H1 (cell line): ENCODE measurements around the gene OXA1L. TPM values are rescaled to one million over a fixed set of nuclear protein-coding genes. Genes with fewer than 3 reads are reported as not detected.

Source experiments
- polyA plus RNA-seq, 7 experiments: library from polyadenylated mRNA; depleted of rRNA in 3 of 7; stranded (reverse) in 5 of 7; unstranded in 2 of 7; fragments of >200 nt in 5 of 7; fragments of 200-250 nt in 2 of 7; gene quantifications; 1 replicate in 5 of 7; 2 replicates in 1 of 7; 4 replicates in 1 of 7; pipeline versions ENCODE4 v1.2.1 to v1.2.3, GENCODE V29; 2011 to 2013; ENCODE audit warnings: missing spikeins in 2 of 7, mixed read lengths in 2 of 7
- small RNA-seq: library from polyadenylated mRNA; stranded (forward); fragments of <200 nt; extraction: miRNeasy Mini kit (QIAGEN cat#:217004); gene quantifications from one replicate; pipeline ENCODE3, GENCODE V24; 2013; ENCODE audit not compliant: insufficient read depth
- total RNA-seq: library from RNA; stranded (reverse); fragmentation: NEBNext Ultra II Directional; extraction: Animal tissue kit (Norgen Biotek cat#: 25700); gene quantifications from 2 replicates; pipeline ENCODE4 v1.2.1, GENCODE V29; 2021

Gene OXA1L
- total and polyA plus RNA-seq, 2 of the 8 experiments (the other 6 are each of a cell fraction or from before 2014, with no cell fraction given), result 125 to 199 TPM

Small RNA genes lying within 50 kb of the gene (small RNA-seq; reads per million reads assigned to genes)
- gene RF00588, result not detected

Other genes with a start within 250 kb of the OXA1L start
- gene DAD1, start 177.5 kb upstream of the OXA1L start, total RNA-seq, result 131 and 133 TPM in 2 replicates
- 433 and 440 TPM in 2 replicates for gene DAD1, start 177.5 kb upstream of the OXA1L start, polyA plus RNA-seq (2011; rRNA removed)
- gene ABHD4, start 168.4 kb upstream of the OXA1L start, total RNA-seq, result 32.4 and 37.1 TPM in 2 replicates
- 40.6 and 42.9 TPM in 2 replicates for gene ABHD4, start 168.4 kb upstream of the OXA1L start, polyA plus RNA-seq (2011; rRNA removed)
- not detected in 2 replicates for gene OR6J1, start 122.3 kb upstream of the OXA1L start, total RNA-seq
- gene OR6J1, start 122.3 kb upstream of the OXA1L start, polyA plus RNA-seq (2011; rRNA removed), result not detected in 2 replicates
- 5.8 and 6.3 TPM in 2 replicates for gene SLC7A7, start 48.7 kb downstream of the OXA1L start, total RNA-seq
- gene SLC7A7, start 48.7 kb downstream of the OXA1L start, polyA plus RNA-seq (2011; rRNA removed), result 14.9 and 15.0 TPM in 2 replicates
- 172 and 176 TPM in 2 replicates for gene MRPL52, start 63.2 kb downstream of the OXA1L start, total RNA-seq
- gene MRPL52, start 63.2 kb downstream of the OXA1L start, polyA plus RNA-seq (2011; rRNA removed), result 70.5 and 109 TPM in 2 replicates
- gene MMP14, start 69.9 kb downstream of the OXA1L start, total RNA-seq, result 83.1 and 86.8 TPM in 2 replicates
- 58.2 and 81.6 TPM in 2 replicates for gene MMP14, start 69.9 kb downstream of the OXA1L start, polyA plus RNA-seq (2011; rRNA removed)
- 15.6 and 15.7 TPM in 2 replicates for gene LRP10, start 105.1 kb downstream of the OXA1L start, total RNA-seq
- 12.4 and 22.8 TPM in 2 replicates for gene LRP10, start 105.1 kb downstream of the OXA1L start, polyA plus RNA-seq (2011; rRNA removed)
- gene REM2, start 116.5 kb downstream of the OXA1L start, total RNA-seq, result 1.1 and 1.3 TPM in 2 replicates
- gene REM2, start 116.5 kb downstream of the OXA1L start, polyA plus RNA-seq (2011; rRNA removed), result 0.78 and 1.00 TPM in 2 replicates
- 43.1 and 43.3 TPM in 2 replicates for gene RBM23, start 152.5 kb downstream of the OXA1L start, total RNA-seq
- 41.2 and 68.9 TPM in 2 replicates for gene RBM23, start 152.5 kb downstream of the OXA1L start, polyA plus RNA-seq (2011; rRNA removed)
- gene PRMT5, start 162.7 kb downstream of the OXA1L start, total RNA-seq, result 159 and 171 TPM in 2 replicates
- gene PRMT5, start 162.7 kb downstream of the OXA1L start, polyA plus RNA-seq (2011; rRNA removed), result 329 and 402 TPM in 2 replicates
- gene HAUS4, start 190.4 kb downstream of the OXA1L start, total RNA-seq, result 46.1 and 47.7 TPM in 2 replicates
- 35.6 and 46.0 TPM in 2 replicates for gene HAUS4, start 190.4 kb downstream of the OXA1L start, polyA plus RNA-seq (2011; rRNA removed)
- gene AJUBA, start 215.9 kb downstream of the OXA1L start, total RNA-seq, result 46.0 TPM in 2 replicates
- 33.1 and 38.8 TPM in 2 replicates for gene AJUBA, start 215.9 kb downstream of the OXA1L start, polyA plus RNA-seq (2011; rRNA removed)
- gene C14orf93, start 243.5 kb downstream of the OXA1L start, total RNA-seq, result 7.4 and 7.8 TPM in 2 replicates
- gene C14orf93, start 243.5 kb downstream of the OXA1L start, polyA plus RNA-seq (2011; rRNA removed), result 8.2 and 9.7 TPM in 2 replicates